ENCODE measurements around the gene ADGRF3.
"Not testable (repeated sequence)": the region's sequence is repeated elsewhere in the genome, so short reads cannot be mapped to it uniquely, and the experiment has no call there.

ADGRF3 gene

GRCh38 chr2:26292646-26293045 lies 53.9 kb downstream of the ADGRF3 start:
- DNase-seq, result no peak
- in situ Hi-C loops (cut with MboI; ENCODE audit: low pct_unique_long_range_greater_than_20kb, low sequenced_read_pairs), result no loop called here

GRCh38 chr2:26290001-26290400 lies 56.6 kb downstream of the ADGRF3 start:
- DNase-seq, result no peak
- in situ Hi-C loops (cut with MboI; ENCODE audit: low pct_unique_long_range_greater_than_20kb, low sequenced_read_pairs), result no loop called here

- in situ Hi-C loops (cut with MboI; ENCODE audit: low pct_unique_long_range_greater_than_20kb, low sequenced_read_pairs), result no loop called here
- no peak for DNase-seq
These were observed 60.7 kb downstream of the ADGRF3 start for GRCh38 chr2:26285931-26286330.

GRCh38 chr2:26284132-26284531 lies 62.5 kb downstream of the ADGRF3 start:
- DNase-seq, result no peak
- in situ Hi-C loops (cut with MboI; ENCODE audit: low pct_unique_long_range_greater_than_20kb, low sequenced_read_pairs), result no loop called here

- in situ Hi-C loops (cut with MboI; ENCODE audit: low pct_unique_long_range_greater_than_20kb, low sequenced_read_pairs), result no loop called here
These were observed 63.0 kb downstream of the ADGRF3 start for GRCh38 chr2:26283606-26284005.

GRCh38 chr2:26281226-26281625 lies 65.4 kb downstream of the ADGRF3 start:
- DNase-seq, result no peak
- in situ Hi-C loops (cut with MboI; ENCODE audit: low pct_unique_long_range_greater_than_20kb, low sequenced_read_pairs), result no loop called here

More at GRCh38 chr2:26283606-26284005, 63.0 kb downstream of the ADGRF3 start:
- DNase-seq, result no peak

- no peak for DNase-seq
- in situ Hi-C loops (cut with MboI; ENCODE audit: low pct_unique_long_range_greater_than_20kb, low sequenced_read_pairs), result no loop called here
These were observed 66.7 kb downstream of the ADGRF3 start for GRCh38 chr2:26279886-26280285.

- in situ Hi-C loops (cut with MboI; ENCODE audit: low pct_unique_long_range_greater_than_20kb, low sequenced_read_pairs), result no loop called here
- DNase-seq, result no peak
These were observed 69.9 kb downstream of the ADGRF3 start for GRCh38 chr2:26276484-26277227.

- in situ Hi-C loops (cut with MboI; ENCODE audit: low pct_unique_long_range_greater_than_20kb, low sequenced_read_pairs), result no loop called here
- no peak for DNase-seq
These were observed 72.5 kb downstream of the ADGRF3 start for GRCh38 chr2:26274058-26274613.

- DNase-seq, result no peak
- in situ Hi-C loops (cut with MboI; ENCODE audit: low pct_unique_long_range_greater_than_20kb, low sequenced_read_pairs), result no loop called here
These were observed 73.1 kb downstream of the ADGRF3 start for GRCh38 chr2:26273501-26273900.

- in situ Hi-C loops (cut with MboI; ENCODE audit: low pct_unique_long_range_greater_than_20kb, low sequenced_read_pairs), result no loop called here
- DNase-seq, result no peak
These were observed 76.2 kb downstream of the ADGRF3 start for GRCh38 chr2:26270373-26270772.

GRCh38 chr2:26269571-26270158 lies 76.9 kb downstream of the ADGRF3 start:
- no peak for DNase-seq
- in situ Hi-C loops (cut with MboI; ENCODE audit: low pct_unique_long_range_greater_than_20kb, low sequenced_read_pairs), result no loop called here

GRCh38 chr2:26268670-26269385 lies 77.8 kb downstream of the ADGRF3 start:
- in situ Hi-C loops (cut with MboI; ENCODE audit: low pct_unique_long_range_greater_than_20kb, low sequenced_read_pairs); DNase-seq: not testable (repeated sequence)

- no peak for DNase-seq
- in situ Hi-C loops (cut with MboI; ENCODE audit: low pct_unique_long_range_greater_than_20kb, low sequenced_read_pairs), result no loop called here
These were observed 78.4 kb downstream of the ADGRF3 start for GRCh38 chr2:26268213-26268612.

- in situ Hi-C loops (cut with MboI; ENCODE audit: low pct_unique_long_range_greater_than_20kb, low sequenced_read_pairs); DNase-seq: not testable (repeated sequence)
These were observed 87.8 kb downstream of the ADGRF3 start for GRCh38 chr2:26258836-26259235.

Data from KBM-7 (cell line).